ENCODE results near the gene TMC2.

TMC2 gene

DNA sequence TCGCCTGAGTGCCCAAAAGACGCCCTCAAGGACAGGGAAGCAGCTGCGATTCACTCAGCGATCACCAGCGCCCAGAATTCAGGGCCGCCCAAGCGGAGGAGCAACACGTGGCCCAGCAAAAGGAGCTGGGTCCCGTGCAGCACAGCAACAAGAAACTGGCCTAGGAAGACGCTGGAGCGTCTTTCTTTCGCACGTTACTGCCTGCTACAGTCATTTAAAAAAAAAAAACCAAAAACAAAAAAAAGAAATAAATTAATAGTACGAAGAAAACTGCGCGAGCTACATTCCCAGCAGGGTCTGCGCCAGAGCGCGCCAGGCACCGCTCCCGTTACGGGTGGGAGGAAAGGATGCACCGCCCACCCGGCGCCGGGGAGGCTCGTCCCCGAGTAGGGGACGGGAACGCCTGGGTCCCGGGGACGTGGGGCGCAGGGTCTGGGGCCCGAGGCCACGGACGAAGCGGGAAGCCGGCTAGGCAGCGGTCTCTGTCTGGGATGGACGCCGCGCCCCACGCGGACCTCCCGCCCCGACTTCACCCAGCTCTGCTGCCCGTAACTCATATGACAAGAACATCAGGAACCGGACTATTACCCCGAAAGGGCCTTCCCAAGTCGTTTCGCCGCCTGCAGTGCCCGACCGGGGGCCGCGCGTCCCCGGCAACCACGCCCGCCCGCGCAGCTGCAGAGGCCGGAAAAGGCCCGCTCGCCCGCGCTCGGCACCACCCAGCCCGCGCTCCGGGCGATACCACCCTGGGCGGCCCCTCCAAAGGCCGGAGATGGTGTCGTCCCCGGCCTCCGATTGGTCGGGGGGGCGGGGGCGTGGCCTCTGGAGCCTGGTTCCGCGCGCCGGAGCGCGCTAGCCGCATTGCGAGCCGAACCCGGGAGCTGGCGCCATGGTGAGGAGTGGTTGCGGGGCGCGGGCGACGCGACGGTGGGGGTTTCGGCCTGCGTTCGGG, 115.7 kb downstream of the TMC2 start, which contains the start of gene NOP56:
TSS of gene NOP56 (plus strand) at position 861 of the 952 bp plus-strand sequence. CDS start at position 890, 29 bp downstream.
- TF ChIP-seq, protein P1, sequence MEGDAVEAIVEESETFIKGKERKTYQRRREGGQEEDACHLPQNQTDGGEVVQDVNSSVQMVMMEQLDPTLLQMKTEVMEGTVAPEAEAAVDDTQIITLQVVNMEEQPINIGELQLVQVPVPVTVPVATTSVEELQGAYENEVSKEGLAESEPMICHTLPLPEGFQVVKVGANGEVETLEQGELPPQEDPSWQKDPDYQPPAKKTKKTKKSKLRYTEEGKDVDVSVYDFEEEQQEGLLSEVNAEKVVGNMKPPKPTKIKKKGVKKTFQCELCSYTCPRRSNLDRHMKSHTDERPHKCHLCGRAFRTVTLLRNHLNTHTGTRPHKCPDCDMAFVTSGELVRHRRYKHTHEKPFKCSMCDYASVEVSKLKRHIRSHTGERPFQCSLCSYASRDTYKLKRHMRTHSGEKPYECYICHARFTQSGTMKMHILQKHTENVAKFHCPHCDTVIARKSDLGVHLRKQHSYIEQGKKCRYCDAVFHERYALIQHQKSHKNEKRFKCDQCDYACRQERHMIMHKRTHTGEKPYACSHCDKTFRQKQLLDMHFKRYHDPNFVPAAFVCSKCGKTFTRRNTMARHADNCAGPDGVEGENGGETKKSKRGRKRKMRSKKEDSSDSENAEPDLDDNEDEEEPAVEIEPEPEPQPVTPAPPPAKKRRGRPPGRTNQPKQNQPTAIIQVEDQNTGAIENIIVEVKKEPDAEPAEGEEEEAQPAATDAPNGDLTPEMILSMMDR (IDR thresholded peaks at IDR 0.05) = no peak

DNA sequence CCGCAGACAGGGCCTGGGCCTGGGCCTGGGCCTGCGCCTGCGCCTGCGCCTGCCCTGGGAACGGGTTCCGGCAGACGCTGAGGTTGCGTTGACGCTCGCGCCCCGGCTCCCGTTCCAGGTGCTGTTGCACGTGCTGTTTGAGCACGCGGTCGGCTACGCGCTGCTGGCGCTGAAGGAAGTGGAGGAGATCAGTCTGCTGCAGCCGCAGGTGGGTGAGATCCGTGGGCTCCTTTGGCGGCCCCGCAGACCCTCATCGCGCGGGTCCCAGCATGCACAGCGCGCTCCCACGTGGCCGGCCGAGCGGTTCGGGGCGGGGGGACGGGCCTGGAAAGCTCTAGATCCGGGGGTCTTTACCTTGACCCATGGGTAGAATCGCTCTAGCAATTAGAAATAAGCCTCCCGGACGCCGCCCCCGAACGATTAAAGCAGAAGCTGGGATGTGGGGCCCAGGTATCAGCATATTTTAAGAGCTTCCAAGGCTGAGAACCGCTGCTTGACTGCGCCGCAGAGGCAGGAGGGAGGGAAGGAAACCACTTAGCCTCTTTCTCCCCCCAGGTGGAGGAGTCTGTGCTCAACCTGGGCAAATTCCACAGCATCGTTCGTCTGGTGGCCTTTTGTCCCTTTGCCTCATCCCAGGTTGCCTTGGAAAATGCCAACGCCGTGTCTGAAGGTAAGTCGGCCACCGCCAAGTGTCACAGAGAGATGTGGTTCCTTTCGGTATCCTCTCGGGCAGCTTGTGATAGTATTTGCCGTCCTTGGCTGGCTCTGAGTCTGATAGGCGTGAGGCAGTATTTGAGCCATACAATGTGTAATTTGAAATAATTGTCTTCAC, 116.6 kb downstream of the TMC2 start:
- TF ChIP-seq, protein P1 (IDR thresholded peaks at IDR 0.05) = no peak

DNA sequence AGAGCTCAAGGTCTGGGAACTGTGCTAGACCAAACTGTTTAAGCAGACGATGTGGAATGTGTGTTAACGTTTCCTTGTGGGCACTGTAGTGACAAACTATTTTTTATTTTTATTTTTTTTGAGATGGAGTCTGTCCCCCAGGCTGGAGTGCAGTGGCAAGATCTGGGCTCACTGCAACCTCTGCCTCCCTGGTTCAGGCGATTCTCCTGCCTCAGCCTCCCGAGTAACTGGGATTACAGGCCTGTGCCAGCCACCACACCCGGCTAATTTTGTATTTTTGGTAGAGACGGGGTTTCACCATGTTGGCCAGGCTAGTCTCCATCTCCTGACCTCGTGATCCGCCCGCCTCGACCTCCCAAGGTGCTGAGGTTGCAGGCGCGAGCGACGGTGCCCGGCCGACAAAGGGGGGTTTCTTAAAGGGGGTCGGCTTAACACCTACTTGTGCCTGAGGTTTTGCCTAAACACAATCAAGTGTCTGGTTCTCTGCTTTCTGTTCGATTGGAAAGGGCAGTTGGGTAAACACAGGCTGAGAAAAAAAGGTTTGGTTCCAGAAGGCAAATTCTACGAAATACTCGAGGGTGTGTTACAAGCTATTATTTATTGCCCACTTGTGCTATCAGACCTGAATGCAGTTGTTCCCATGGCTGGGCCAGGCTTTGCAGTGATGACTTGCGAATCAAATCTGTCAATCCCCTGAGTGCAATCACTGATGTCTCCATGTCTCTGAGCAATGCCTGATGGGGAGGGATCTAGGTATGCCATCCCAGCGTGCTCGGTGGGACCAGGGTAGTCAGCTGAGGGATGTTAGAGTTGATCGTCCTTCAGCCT, 117.4 kb downstream of the TMC2 start:
- TF ChIP-seq, protein P1 (IDR thresholded peaks at IDR 0.05) = no peak

DNA sequence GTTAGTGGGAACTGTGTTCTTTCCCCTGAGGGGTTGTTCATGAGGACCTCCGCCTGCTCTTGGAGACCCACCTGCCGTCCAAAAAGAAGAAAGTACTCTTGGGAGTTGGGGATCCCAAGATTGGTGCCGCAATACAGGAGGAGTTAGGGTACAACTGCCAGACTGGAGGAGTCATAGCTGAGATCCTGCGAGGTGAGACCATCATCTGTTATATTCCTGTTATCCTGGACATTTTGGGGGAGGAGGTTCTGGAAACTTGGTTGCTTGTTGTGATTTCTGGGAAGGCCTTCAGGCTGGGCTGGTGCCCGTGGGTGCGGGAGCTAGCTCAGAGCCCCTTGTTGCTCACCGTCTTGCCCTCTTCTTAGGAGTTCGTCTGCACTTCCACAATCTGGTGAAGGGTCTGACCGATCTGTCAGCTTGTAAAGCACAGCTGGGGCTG, 118.0 kb downstream of the TMC2 start:
- TF ChIP-seq, protein P1 (IDR thresholded peaks at IDR 0.05) = no peak

DNA sequence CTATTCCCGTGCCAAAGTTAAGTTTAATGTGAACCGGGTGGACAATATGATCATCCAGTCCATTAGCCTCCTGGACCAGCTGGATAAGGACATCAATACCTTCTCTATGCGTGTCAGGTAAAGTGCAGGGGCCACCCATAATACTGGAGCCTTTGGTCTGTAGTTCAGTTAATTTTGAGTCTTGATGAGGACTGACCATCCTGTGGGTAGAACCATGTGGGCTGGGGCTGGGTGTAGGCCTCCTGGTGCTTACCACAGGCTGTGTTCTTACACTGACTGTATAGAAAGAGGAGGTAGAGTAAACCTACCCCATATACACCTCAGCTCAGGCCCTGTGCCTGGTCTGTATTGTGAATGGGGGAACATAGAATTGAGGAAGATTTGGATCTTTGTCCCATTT, 118.5 kb downstream of the TMC2 start:
- TF ChIP-seq, protein P1 (IDR thresholded peaks at IDR 0.05) = no peak

DNA sequence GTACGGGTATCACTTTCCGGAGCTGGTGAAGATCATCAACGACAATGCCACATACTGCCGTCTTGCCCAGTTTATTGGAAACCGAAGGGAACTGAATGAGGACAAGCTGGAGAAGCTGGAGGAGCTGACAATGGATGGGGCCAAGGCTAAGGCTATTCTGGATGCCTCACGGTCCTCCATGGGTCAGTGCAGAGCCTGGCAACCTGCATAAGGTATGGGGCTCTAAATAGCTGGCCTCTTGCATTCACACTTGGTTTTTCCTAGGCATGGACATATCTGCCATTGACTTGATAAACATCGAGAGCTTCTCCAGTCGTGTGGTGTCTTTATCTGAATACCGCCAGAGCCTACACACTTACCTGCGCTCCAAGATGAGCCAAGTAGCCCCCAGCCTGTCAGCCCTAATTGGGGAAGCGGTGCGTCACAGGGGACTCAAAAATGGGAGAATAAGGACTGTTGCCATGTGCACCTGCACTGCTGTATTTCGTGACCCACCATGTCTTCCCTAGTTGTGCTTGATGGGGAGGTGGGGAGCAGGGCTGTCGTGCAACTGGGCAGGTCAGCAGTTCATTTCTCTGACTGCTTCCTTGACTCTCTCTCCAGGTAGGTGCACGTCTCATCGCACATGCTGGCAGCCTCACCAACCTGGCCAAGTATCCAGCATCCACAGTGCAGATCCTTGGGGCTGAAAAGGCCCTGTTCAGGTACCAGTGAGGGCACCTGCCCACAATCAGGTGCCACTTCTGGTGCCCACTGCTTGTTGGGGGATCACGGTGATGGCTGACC, 119.2 kb downstream of the TMC2 start:
- TF ChIP-seq, protein P1 (IDR thresholded peaks at IDR 0.05) = no peak

Data from LNCAP (cell line).